Stimulated activated CD8-positive, alpha-beta memory T cell treated with anti-CD3 and anti-CD28 coated beads, Interleukin-4, amount 100 ng/mL, for 1 hour (primary cell): ENCODE measurements around the gene RELT.

ENCODE experiments used
- DNase-seq, 2 donors: peaks; one replicate each; pipeline ENCODE4 v3.0.0-alpha.2; 2020; ENCODE audit warnings: low read depth in 2 of 2, low spot score in 1 of 2

RELT gene

DNA sequence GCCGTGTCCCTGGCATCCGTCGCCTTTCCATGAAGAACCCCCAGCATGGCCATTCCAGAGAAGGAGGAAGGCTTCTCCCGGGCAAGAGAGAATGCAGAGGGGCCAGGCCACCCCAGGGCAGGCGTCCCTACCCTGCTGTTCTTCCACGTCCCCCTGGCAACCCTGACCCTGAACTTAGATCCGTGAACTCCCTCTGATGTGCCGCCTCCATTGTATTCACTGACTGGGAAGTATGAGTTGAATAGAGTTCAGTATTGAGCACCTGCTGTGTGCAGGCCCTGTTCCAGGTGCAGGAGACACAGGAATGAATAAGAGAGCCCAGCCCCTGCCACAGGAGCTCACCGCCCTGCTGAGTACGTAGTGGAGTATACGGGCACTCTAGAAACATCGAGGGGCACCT, 29.1 kb upstream of the RELT start:
- DNase-seq, result no peak

DNA sequence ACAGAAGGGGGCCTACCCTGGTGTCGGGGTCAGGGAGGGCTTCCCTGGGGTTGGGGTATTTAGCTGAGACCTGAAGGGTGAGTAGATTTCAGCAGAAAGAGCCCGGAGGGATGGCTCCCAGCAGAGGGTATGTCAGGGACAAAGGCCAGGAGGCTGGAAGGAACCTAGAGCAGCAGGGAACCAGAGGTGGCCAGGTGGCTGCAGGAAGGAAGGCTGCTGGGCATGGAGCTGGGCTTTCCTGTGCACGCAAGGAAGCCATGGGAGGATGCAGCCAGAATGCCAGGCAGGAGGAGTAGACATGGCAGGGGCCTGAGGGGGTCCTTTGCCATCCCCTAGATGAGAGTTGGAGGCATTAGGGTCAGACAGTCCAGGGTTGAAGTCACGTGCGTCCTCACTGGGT, 27.4 kb upstream of the RELT start:
- DNase-seq, result no peak

- no peak for DNase-seq
Observed at GRCh38 chr11:73349633-73350032, 26.6 kb upstream of the RELT start.

DNA sequence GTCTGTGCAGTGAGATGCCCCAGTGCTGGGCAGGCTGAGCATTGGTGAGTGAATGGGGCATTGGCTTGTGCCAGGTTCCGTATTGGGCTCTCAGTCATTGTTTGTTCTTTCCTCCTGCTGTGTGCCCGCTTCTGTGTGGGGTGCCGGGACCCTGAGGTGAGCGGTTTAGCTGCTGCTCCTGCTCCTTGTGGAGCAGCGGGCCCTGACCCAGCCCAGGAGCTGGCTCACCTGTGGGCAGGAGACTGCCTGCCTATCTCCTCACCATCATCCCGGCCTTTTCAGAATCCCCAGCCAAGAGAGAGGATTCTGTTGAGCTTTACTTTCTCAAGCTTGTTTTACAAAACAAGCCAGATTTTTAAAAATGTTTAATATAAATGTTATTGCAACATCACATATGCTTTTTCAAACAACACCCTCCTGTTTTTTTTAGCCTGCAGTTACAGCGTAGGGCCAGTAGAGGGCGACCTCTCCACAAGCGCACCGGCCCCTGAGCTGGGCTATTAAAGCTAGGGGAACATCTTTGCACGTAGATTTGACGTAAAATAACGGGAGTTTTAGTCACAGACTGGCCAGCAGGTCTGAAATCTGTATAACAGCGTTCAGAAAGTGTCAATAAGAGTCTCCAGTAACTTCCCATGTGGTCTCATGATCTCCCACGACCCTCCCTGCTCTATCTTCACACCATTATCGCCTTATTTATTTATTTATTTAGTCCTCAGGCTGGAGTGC, 25.1 kb upstream of the RELT start:
- DNase-seq, result peak in 1 of 2 donors; percentile 40

GRCh38 chr11:73353422-73353821, 22.8 kb upstream of the RELT start:
- no peak for DNase-seq

DNA sequence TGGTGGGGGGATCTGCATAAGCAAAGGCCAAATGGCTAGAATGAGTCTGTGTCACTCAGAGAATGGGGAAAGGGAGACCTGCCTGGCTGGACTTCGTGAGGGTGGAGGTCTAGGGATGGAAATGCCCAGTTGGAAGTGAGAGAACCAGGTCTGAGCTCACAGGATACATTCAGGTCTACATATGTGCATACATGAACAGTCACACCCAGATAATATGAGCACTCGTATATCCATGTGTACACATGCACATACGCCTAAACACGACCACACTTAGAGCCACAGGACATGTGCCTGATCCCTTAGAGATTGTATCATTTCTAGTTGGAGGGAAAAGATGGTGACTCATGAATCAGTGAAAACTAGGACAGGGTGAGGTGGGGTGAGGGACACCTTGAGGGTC, 21.1 kb upstream of the RELT start:
- DNase-seq, result no peak

GRCh38 chr11:73356979-73357860, 19.0 kb upstream of the RELT start:
- DNase-seq, result no peak

GRCh38 chr11:73358071-73358470, 18.1 kb upstream of the RELT start:
- no peak for DNase-seq

DNA sequence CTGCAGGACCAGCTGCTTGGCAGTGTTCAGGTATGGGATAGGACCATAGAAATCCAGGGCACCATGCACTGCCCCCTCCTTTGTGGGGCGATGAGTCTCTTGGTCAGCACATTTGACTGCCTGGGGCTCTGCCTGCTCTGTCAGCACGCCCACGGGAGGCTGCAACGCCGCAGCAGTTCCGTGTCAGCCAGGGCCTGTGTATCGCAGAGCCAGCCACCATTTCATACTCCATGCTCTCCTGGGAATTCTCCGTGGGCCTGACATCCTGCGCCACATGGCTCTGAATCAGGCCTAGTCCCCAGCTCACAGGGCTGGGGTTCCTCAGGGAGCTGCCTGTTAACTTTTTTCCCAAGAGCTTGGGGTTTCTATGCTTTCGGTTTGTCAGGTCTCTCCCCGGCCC, 16.9 kb upstream of the RELT start:
- DNase-seq, result no peak

DNA sequence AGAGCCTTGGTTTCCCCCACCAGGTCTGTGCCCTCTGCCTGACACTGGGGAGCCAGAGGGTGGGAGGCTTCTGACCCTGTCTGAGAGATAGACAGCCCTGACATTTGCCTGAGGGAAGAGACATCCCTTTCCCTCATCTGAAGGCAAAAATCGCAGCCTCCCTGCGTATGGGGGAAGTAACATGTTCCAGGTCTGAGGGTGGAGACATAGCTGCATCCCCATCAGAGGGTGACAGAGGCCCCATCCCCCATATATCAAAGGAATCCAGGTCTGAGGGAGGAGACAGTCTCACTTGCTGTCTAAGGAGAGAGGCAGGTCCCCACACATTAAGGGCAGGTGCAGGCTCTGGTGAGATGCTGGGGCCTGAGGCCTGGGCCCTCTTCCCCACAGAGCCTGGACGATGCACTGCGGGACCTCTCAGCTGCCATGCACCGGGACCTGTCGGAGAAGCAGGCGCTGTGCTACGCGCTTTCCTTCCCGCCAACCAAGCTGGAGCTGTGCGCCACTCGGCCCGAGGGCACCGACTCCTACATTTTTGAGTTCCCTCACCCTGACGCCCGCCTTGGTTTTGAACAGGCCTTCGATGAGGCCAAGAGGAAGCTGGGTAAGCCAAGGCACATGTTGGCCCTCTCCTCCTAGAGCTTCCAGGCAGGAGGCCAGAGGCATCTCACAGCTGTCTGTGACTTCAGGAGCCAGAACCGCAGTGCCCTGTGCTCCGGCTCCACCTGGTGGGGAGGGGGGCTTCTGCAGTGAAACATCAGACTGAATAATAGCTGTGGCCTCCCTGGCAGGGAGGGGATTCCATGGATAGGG, 16.1 kb upstream of the RELT start:
- DNase-seq, result no peak

- DNase-seq, result no peak
Observed at GRCh38 chr11:73360743-73361369, 15.3 kb upstream of the RELT start.

DNA sequence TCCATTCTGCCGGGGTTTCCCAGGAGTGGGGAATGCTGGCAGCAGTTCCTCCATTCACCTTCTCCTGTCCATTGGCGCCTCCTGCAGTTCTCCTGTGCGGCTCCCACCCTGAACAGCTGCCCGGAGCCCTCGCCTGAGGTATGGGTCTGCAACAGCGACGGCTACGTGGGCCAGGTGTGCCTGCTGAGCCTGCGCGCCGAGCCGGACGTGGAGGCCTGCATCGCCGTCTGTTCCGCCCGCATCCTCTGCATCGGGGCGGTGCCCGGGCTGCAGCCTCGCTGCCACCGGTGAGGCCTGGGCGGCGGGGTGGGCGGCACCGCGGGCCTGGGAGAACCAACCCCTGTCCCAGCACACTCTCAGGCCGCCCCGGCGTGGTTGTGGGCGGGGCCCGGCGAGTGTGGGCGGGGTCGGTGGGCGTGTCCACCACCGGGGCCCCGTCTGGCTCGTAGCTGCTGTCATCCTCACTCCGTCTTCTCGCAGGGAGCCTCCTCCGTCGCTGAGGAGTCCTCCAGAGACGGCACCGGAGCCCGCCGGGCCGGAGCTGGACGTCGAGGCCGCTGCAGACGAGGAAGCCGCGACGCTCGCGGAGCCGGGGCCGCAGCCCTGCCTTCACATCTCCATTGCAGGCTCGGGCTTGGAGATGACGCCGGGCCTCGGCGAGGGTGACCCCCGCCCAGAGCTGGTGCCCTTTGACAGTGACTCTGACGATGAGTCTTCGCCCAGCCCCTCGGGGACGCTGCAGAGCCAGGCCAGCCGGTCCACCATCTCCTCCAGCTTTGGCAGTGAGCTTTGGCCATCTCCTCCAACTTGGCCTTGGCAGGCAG, 14.0 kb upstream of the RELT start:
- no peak for DNase-seq

GRCh38 chr11:73363147-73363546, 13.1 kb upstream of the RELT start:
- DNase-seq, result no peak

DNA sequence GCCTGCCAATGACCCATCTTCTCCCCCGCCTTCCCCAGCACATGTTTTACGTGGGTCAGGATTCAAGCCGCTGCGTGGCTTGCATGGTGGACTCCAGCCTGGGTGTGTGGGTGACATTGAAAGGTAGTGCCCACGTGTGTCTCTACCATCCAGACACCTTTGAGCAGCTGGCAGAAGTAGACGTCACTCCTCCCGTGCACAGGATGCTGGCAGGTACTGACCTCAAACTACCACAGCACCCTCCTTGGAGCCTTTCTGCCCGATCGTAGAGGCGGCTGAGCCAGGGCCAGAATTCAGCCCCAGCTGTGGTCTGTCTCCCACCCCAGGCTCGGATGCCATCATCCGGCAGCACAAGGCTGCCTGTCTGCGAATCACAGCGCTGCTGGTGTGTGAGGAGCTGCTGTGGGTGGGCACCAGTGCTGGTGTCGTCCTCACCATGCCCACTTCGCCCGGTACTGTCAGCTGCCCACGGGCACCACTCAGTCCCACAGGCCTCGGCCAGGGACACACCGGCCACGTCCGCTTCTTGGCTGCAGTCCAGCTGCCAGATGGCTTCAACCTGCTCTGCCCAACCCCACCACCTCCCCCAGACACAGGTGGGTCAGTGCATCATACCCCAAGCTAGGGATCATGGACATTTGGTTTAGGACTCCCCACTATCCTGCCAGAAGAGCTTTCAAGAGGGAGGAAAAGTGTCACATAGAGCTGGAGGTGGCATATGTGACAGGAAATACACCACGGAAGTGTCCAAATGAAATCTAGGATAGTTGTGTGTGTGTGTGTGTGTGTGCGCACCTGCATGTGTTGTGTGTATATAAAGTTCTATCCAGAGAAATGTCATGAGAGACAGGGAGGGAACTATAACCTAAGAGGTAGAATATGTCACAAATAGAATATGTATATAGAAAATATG, 10.6 kb upstream of the RELT start:
- DNase-seq, result no peak

DNA sequence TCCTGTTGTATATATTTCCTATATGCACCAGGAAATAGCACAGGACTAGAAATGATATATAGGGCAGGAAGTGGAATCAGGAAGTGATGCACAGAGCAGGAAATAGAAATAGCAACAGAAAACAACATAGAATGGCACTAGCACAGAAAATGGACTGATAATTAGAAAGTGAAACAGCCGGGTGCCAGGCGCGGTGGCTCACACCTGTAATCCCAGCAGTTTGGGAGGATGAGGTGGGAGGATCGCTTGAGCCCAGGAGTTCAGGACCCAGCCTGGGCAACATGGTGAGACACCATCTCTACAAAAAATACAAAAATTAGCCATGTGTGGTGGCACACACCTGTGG, 10.0 kb upstream of the RELT start:
- no peak for DNase-seq

DNA sequence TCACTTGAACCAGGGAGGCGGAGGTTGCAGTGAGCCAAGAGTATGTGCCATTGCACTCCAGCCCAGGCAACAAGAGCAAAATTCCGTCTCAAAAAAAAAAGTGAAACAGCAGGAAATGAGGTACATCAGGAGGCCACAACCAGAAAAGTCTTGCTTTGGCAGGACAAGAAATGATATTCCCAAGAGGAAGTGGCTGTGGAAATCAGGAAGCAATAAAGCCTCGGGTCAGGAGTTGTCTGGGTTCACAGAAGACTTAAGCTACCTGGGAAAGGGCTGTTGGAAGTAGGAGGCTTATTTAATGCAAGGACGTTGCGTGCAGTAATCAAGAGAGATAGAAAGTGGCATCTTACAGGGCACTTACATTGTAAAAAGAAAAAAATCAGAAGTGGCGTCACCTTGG, 9.2 kb upstream of the RELT start:
- DNase-seq, result no peak

- DNase-seq, result no peak
Observed at GRCh38 chr11:73367482-73368024, 8.6 kb upstream of the RELT start.

GRCh38 chr11:73372375-73372993, 3.7 kb upstream of the RELT start:
- no peak for DNase-seq

- DNase-seq, result no peak
Observed at GRCh38 chr11:73374151-73374550, 2.0 kb upstream of the RELT start.
